ENCODE results near the gene SPATA13. TPM values are rescaled to one million over a fixed set of nuclear protein-coding genes. Genes with fewer than 3 reads are reported as not detected.

The SPATA13 gene
- total and polyA plus RNA-seq, 4 experiments from 2014 or later = 43.2 to 110 (median 93.4) TPM

- Histone ChIP-seq H3K9me3 (ENCODE audit: control insufficient read depth in 1 of 2, low read length in 2 of 2) (no peaks in the 10 kb centered on the region), H3K27ac (ENCODE audit: low read depth, low read length) (no peak overlapping the region), H3K4me1 (ENCODE audit: insufficient read depth, low read length) (no peaks in the 10 kb centered on the region), H3K27me3 (ENCODE audit: insufficient read depth, low read length) (no peaks in the 10 kb centered on the region), H3K36me3 (ENCODE audit: insufficient read depth, low read length) (no peaks in the 10 kb centered on the region), H3K4me3 (ENCODE audit: low read length in 2 of 2) (no peak overlapping the region)
- Mint-ChIP-seq H3K27ac (no peak overlapping the region), H3K9me3 (no peaks in the 10 kb centered on the region), H3K4me1 (peaks cover 0 to 2% (median 0%) of the 10 kb centered on the region in 4 donors), H3K27me3 (no peaks in the 10 kb centered on the region), H3K4me3 (no peak overlapping the region), H3K36me3 (no peaks in the 10 kb centered on the region)
- no peak for DNase-seq
- intact Hi-C loops (cut with micrococcal nuclease) = no loop called here
- ChIA-PET CTCF (ENCODE audit: partially characterized antibody) (no interaction called here), POLR2A (ENCODE audit: partially characterized antibody) (no interaction called here)
Measured at GRCh38 chr13:24168979-24169378, 8.5 kb downstream of the SPATA13 start.

GRCh38 chr13:24172071-24172470 lies 11.6 kb downstream of the SPATA13 start:
- Mint-ChIP-seq H3K36me3 (no peaks in the 10 kb centered on the region), H3K9me3 (no peaks in the 10 kb centered on the region), H3K27ac (no peak overlapping the region), H3K27me3 (no peaks in the 10 kb centered on the region), H3K4me1 (peaks cover 0 to 4% (median 0%) of the 10 kb centered on the region in 4 donors), H3K4me3 (no peak overlapping the region)
- Histone ChIP-seq H3K9me3 (ENCODE audit: control insufficient read depth in 1 of 2, low read length in 2 of 2) (no peaks in the 10 kb centered on the region), H3K27me3 (ENCODE audit: insufficient read depth, low read length) (no peaks in the 10 kb centered on the region), H3K36me3 (ENCODE audit: insufficient read depth, low read length) (no peaks in the 10 kb centered on the region), H3K4me1 (ENCODE audit: insufficient read depth, low read length) (no peaks in the 10 kb centered on the region), H3K4me3 (ENCODE audit: low read length in 2 of 2) (no peak overlapping the region), H3K27ac (ENCODE audit: low read depth, low read length) (no peak overlapping the region)
- CTCF ChIA-PET (ENCODE audit: partially characterized antibody) = no interaction called here
- no peak for DNase-seq
- POLR2A ChIA-PET (ENCODE audit: partially characterized antibody) = no interaction called here
- intact Hi-C loops (cut with micrococcal nuclease) = no loop called here

- H3K4me1 ChIP-seq (ENCODE audit: insufficient read depth, low read length) = no peaks in the 10 kb centered on the region
Measured at GRCh38 chr13:24173795-24174194, 13.3 kb downstream of the SPATA13 start.

GRCh38 chr13:24175847-24176246 lies 15.3 kb downstream of the SPATA13 start:
- Histone ChIP-seq H3K27me3 (ENCODE audit: insufficient read depth, low read length) (no peaks in the 10 kb centered on the region), H3K9me3 (ENCODE audit: control insufficient read depth in 1 of 2, low read length in 2 of 2) (no peaks in the 10 kb centered on the region), H3K27ac (ENCODE audit: low read depth, low read length) (no peak overlapping the region), H3K36me3 (ENCODE audit: insufficient read depth, low read length) (no peaks in the 10 kb centered on the region), H3K4me3 (ENCODE audit: low read length in 2 of 2) (no peak overlapping the region), H3K4me1 (ENCODE audit: insufficient read depth, low read length) (no peaks in the 10 kb centered on the region)
- Mint-ChIP-seq H3K27ac (no peak overlapping the region), H3K9me3 (no peaks in the 10 kb centered on the region), H3K36me3 (no peaks in the 10 kb centered on the region), H3K4me3 (no peak overlapping the region), H3K4me1 (peaks cover 0 to 4% (median 0%) of the 10 kb centered on the region in 4 donors), H3K27me3 (no peaks in the 10 kb centered on the region)
- POLR2A ChIA-PET (ENCODE audit: partially characterized antibody) = no interaction called here
- intact Hi-C loops (cut with micrococcal nuclease) = no loop called here
- CTCF ChIA-PET (ENCODE audit: partially characterized antibody) = interaction anchor here (0.7 kb wide), 1 partner anchor 53 kb away, joined by 3 read pairs; no protein-coding TSS in a partner anchor
- DNase-seq = no peak

More at GRCh38 chr13:24173795-24174194, 13.3 kb downstream of the SPATA13 start:
- H3K27ac ChIP-seq (ENCODE audit: low read depth, low read length) = no peak overlapping the region
- ChIA-PET CTCF (ENCODE audit: partially characterized antibody) (no interaction called here), POLR2A (ENCODE audit: partially characterized antibody) (no interaction called here)
- H3K9me3 ChIP-seq (ENCODE audit: control insufficient read depth in 1 of 2, low read length in 2 of 2) = no peaks in the 10 kb centered on the region
- no peak for DNase-seq
- H3K4me3 Mint-ChIP-seq = no peak overlapping the region
- no peaks in the 10 kb centered on the region for H3K9me3 Mint-ChIP-seq
- no peaks in the 10 kb centered on the region for H3K36me3 Mint-ChIP-seq
- H3K36me3 ChIP-seq (ENCODE audit: insufficient read depth, low read length) = no peaks in the 10 kb centered on the region
- H3K27me3 ChIP-seq (ENCODE audit: insufficient read depth, low read length) = no peaks in the 10 kb centered on the region
- H3K4me3 ChIP-seq (ENCODE audit: low read length in 2 of 2) = no peak overlapping the region
- intact Hi-C loops (cut with micrococcal nuclease) = no loop called here
- no peaks in the 10 kb centered on the region for H3K27me3 Mint-ChIP-seq
- no peak overlapping the region for H3K27ac Mint-ChIP-seq
- peaks cover 0 to 4% (median 0%) of the 10 kb centered on the region in 4 donors for H3K4me1 Mint-ChIP-seq

GRCh38 chr13:24176351-24177101 lies 16.0 kb downstream of the SPATA13 start:
- intact Hi-C loops (cut with micrococcal nuclease) = no loop called here
- POLR2A ChIA-PET (ENCODE audit: partially characterized antibody) = no interaction called here

GRCh38 chr13:24178847-24179485 lies 18.4 kb downstream of the SPATA13 start:
- intact Hi-C loops (cut with micrococcal nuclease) = no loop called here

More at GRCh38 chr13:24176351-24177101, 16.0 kb downstream of the SPATA13 start:
- Mint-ChIP-seq H3K36me3 (no peaks in the 10 kb centered on the region), H3K4me1 (peaks cover 0 to 4% (median 0%) of the 10 kb centered on the region in 4 donors), H3K27ac (no peak overlapping the region), H3K4me3 (no peak overlapping the region), H3K27me3 (no peaks in the 10 kb centered on the region), H3K9me3 (no peaks in the 10 kb centered on the region)
- no peak overlapping the region for H3K4me3 ChIP-seq (ENCODE audit: low read length in 2 of 2)
- H3K27ac ChIP-seq (ENCODE audit: low read depth, low read length) = no peak overlapping the region
- H3K27me3 ChIP-seq (ENCODE audit: insufficient read depth, low read length) = no peaks in the 10 kb centered on the region
- no peaks in the 10 kb centered on the region for H3K9me3 ChIP-seq (ENCODE audit: control insufficient read depth in 1 of 2, low read length in 2 of 2)
- CTCF ChIA-PET (ENCODE audit: partially characterized antibody) = no interaction called here
- H3K36me3 ChIP-seq (ENCODE audit: insufficient read depth, low read length) = no peaks in the 10 kb centered on the region
- no peaks in the 10 kb centered on the region for H3K4me1 ChIP-seq (ENCODE audit: insufficient read depth, low read length)
- no peak for DNase-seq

GRCh38 chr13:24179486-24179850 lies 18.9 kb downstream of the SPATA13 start:
- Histone ChIP-seq H3K4me1 (ENCODE audit: insufficient read depth, low read length) (no peaks in the 10 kb centered on the region), H3K27me3 (ENCODE audit: insufficient read depth, low read length) (no peaks in the 10 kb centered on the region), H3K27ac (ENCODE audit: low read depth, low read length) (no peak overlapping the region), H3K36me3 (ENCODE audit: insufficient read depth, low read length) (no peaks in the 10 kb centered on the region), H3K9me3 (ENCODE audit: control insufficient read depth in 1 of 2, low read length in 2 of 2) (no peaks in the 10 kb centered on the region), H3K4me3 (ENCODE audit: low read length in 2 of 2) (no peak overlapping the region)
- DNase-seq = no peak
- no peak overlapping the region for H3K27ac Mint-ChIP-seq
- CTCF ChIA-PET (ENCODE audit: partially characterized antibody) = no interaction called here
- intact Hi-C loops (cut with micrococcal nuclease) = no loop called here
- POLR2A ChIA-PET (ENCODE audit: partially characterized antibody) = no interaction called here
- H3K9me3 Mint-ChIP-seq = peaks cover 0 to 7% (median 4%) of the 10 kb centered on the region in 8 donors
- H3K27me3 Mint-ChIP-seq = no peaks in the 10 kb centered on the region
- no peak overlapping the region for H3K4me3 Mint-ChIP-seq
- peaks cover 0 to 1% of the 10 kb centered on the region in 2 donors for H3K36me3 Mint-ChIP-seq
- H3K4me1 Mint-ChIP-seq = peaks cover 2 to 9% (median 4%) of the 10 kb centered on the region in 4 donors

More at GRCh38 chr13:24178847-24179485, 18.4 kb downstream of the SPATA13 start:
- Histone ChIP-seq H3K9me3 (ENCODE audit: control insufficient read depth in 1 of 2, low read length in 2 of 2) (no peaks in the 10 kb centered on the region), H3K27me3 (ENCODE audit: insufficient read depth, low read length) (no peaks in the 10 kb centered on the region), H3K36me3 (ENCODE audit: insufficient read depth, low read length) (no peaks in the 10 kb centered on the region), H3K4me1 (ENCODE audit: insufficient read depth, low read length) (no peaks in the 10 kb centered on the region), H3K27ac (ENCODE audit: low read depth, low read length) (no peak overlapping the region), H3K4me3 (ENCODE audit: low read length in 2 of 2) (no peak overlapping the region)
- no peak for DNase-seq
- Mint-ChIP-seq H3K27me3 (no peaks in the 10 kb centered on the region), H3K4me3 (no peak overlapping the region), H3K36me3 (peaks cover 0 to 1% of the 10 kb centered on the region in 2 donors), H3K4me1 (peaks cover 2 to 9% (median 5%) of the 10 kb centered on the region in 4 donors), H3K9me3 (peaks cover 0 to 7% (median 4%) of the 10 kb centered on the region in 8 donors), H3K27ac (no peak overlapping the region)
- ChIA-PET CTCF (ENCODE audit: partially characterized antibody) (interaction anchor here (0.6 kb wide), 1 partner anchor 102 kb away, joined by 3 read pairs; no protein-coding TSS in a partner anchor), POLR2A (ENCODE audit: partially characterized antibody) (no interaction called here)

Data from CD4-positive, alpha-beta memory T cell (primary cell).